ENCODE measurements around the gene SLC24A4.
A peak's percentile ranks its signal among the peaks of the same experiment; 100 is the strongest.

SLC24A4 gene

GRCh38 chr14:92531106-92531873 lies 208.3 kb downstream of the SLC24A4 start:
- DNase-seq (ENCODE audit: insufficient read length, low spot score), result no peak
- TF ChIP-seq POLR2A (IDR thresholded peaks at IDR 0.05; ENCODE audit: low read depth, low read length), result no peak
- FAIRE-seq, result no peak

GRCh38 chr14:92532490-92533163 lies 209.7 kb downstream of the SLC24A4 start:
- DNase-seq (ENCODE audit: insufficient read length, low spot score), result no peak
- FAIRE-seq, result no peak

GRCh38 chr14:92534932-92535643 lies 212.1 kb downstream of the SLC24A4 start:
- no peak for TF ChIP-seq POLR2A (IDR thresholded peaks at IDR 0.05; ENCODE audit: low read depth, low read length)
- DNase-seq (ENCODE audit: insufficient read length, low spot score) (no peak), FAIRE-seq (no peak)

More at GRCh38 chr14:92532490-92533163, 209.7 kb downstream of the SLC24A4 start:
- no peak for TF ChIP-seq POLR2A (IDR thresholded peaks at IDR 0.05; ENCODE audit: low read depth, low read length)

- peak; percentile 70 for FAIRE-seq
- peak; percentile 53 for DNase-seq (ENCODE audit: insufficient read length, low spot score)
Observed at GRCh38 chr14:92536231-92536630, 213.3 kb downstream of the SLC24A4 start.

GRCh38 chr14:92538412-92538985 lies 215.5 kb downstream of the SLC24A4 start:
- DNase-seq (ENCODE audit: insufficient read length, low spot score) (no peak), FAIRE-seq (no peak)
- no peak for TF ChIP-seq POLR2A (IDR thresholded peaks at IDR 0.05; ENCODE audit: low read depth, low read length)

- no peak for DNase-seq (ENCODE audit: insufficient read length, low spot score)
- FAIRE-seq, result no peak
- TF ChIP-seq POLR2A (IDR thresholded peaks at IDR 0.05; ENCODE audit: low read depth, low read length), result no peak
Observed at GRCh38 chr14:92539419-92539818, 216.5 kb downstream of the SLC24A4 start.

- FAIRE-seq (no peak), DNase-seq (ENCODE audit: insufficient read length, low spot score) (no peak)
- no peak for TF ChIP-seq POLR2A (IDR thresholded peaks at IDR 0.05; ENCODE audit: low read depth, low read length)
Observed at GRCh38 chr14:92539875-92540274, 216.9 kb downstream of the SLC24A4 start.

GRCh38 chr14:92540472-92541048 lies 217.6 kb downstream of the SLC24A4 start:
- no peak for TF ChIP-seq POLR2A (IDR thresholded peaks at IDR 0.05; ENCODE audit: low read depth, low read length)
- peak; percentile 75 for DNase-seq (ENCODE audit: insufficient read length, low spot score)
- peak; percentile 100 for FAIRE-seq

- FAIRE-seq (no peak), DNase-seq (ENCODE audit: insufficient read length, low spot score) (no peak)
- TF ChIP-seq POLR2A (IDR thresholded peaks at IDR 0.05; ENCODE audit: low read depth, low read length), result no peak
Observed at GRCh38 chr14:92542766-92543554, 220.0 kb downstream of the SLC24A4 start.

- no peak for TF ChIP-seq POLR2A (IDR thresholded peaks at IDR 0.05; ENCODE audit: low read depth, low read length)
- FAIRE-seq, result no peak
- DNase-seq (ENCODE audit: insufficient read length, low spot score), result no peak
Observed at GRCh38 chr14:92544051-92544720, 221.2 kb downstream of the SLC24A4 start.

GRCh38 chr14:92546347-92547053 lies 223.5 kb downstream of the SLC24A4 start:
- FAIRE-seq (peak; percentile 97), DNase-seq (ENCODE audit: insufficient read length, low spot score) (peak; percentile 28)
- TF ChIP-seq POLR2A (IDR thresholded peaks at IDR 0.05; ENCODE audit: low read depth, low read length), result no peak
